ENCODE data around the gene KCNG2. TPM values are rescaled to one million over a fixed set of nuclear protein-coding genes. Genes with fewer than 3 reads are reported as not detected.

Gene KCNG2
- total and polyA plus RNA-seq, 2 donors (not counting 1 experiment from before 2014, with no cell fraction given), result not detected

GRCh38 chr18:79948719-79949411 lies 151.1 kb downstream of the KCNG2 start:
- Histone ChIP-seq H3K9ac (ENCODE audit: low read length) (peak overlapping the region; percentile 83), H3K4me1 (ENCODE audit: control insufficient read depth in 2 of 2, insufficient read depth in 2 of 2, low read length in 2 of 2) (peaks cover 27 to 54% of the 10 kb centered on the region in 2 donors), H2AFZ (ENCODE audit: insufficient read depth, low read depth, low read length, poor library complexity, severe bottlenecking) (no peak overlapping the region), H3K4me3 (ENCODE audit: control extremely low read depth in 1 of 5, extremely low read depth in 1 of 5, insufficient read depth in 1 of 5, low read depth in 2 of 5, low read length in 4 of 5) (peak overlapping the region in 1 of 5 experiments; percentile 70), H3K9me3 (ENCODE audit: control extremely low read depth in 1 of 3, control insufficient read depth in 2 of 3, insufficient read depth in 1 of 3, low read length in 2 of 3) (no peaks in the 10 kb centered on the region), H3K27ac (ENCODE audit: low read length in 2 of 2) (peak overlapping the region in 1 of 2 donors; percentile 83), H4K20me1 (ENCODE audit: control insufficient read depth, insufficient read depth, low read length, poor library complexity, severe bottlenecking) (peaks cover 60% of the 10 kb centered on the region), H3K27me3 (replicated peaks in 1 of 4; ENCODE audit: control extremely low read depth in 1 of 4, control insufficient read depth in 3 of 4, insufficient read depth in 4 of 4, low read length in 3 of 4) (no peaks in the 10 kb centered on the region), H3K79me2 (ENCODE audit: control insufficient read depth, insufficient read depth, low read length) (peaks cover 73% of the 10 kb centered on the region), H3K4me2 (replicated peaks; ENCODE audit: low read depth, low read length, poor library complexity, severe bottlenecking) (peak overlapping the region; percentile 100), H3K36me3 (replicated peaks in 1 of 2; ENCODE audit: control extremely low read depth in 1 of 2, control insufficient read depth in 1 of 2, extremely low read depth in 1 of 2, insufficient read depth in 2 of 2, low read length in 1 of 2) (peaks cover 0 to 21% of the 10 kb centered on the region in 2 experiments)
- no peak for TF ChIP-seq CTCF (IDR thresholded peaks at IDR 0.05)
- no peak for TF ChIP-seq EZH2 (IDR thresholded peaks at IDR 0.05; ENCODE audit: borderline replicate concordance, insufficient read depth, low read depth, low read length, poor library complexity, severe bottlenecking)
- H3K9me3 Mint-ChIP-seq (ENCODE audit: insufficient read depth), result no peaks in the 10 kb centered on the region
- no peaks in the 10 kb centered on the region for H3K27me3 Mint-ChIP-seq
- ChIA-PET CTCF (no interaction called here), POLR2A (no interaction called here)
- 91% methylated on average over 18 of the region's 23 CpGs for whole genome bisulfite sequencing (ENCODE audit: insufficient coverage)
- H3K27ac Mint-ChIP-seq, result peak overlapping the region; percentile 84
- intact Hi-C loops (cut with micrococcal nuclease), result no loop called here
- no peak for DNase-seq
- peak overlapping the region; percentile 92 for H3K4me3 Mint-ChIP-seq
- H3K4me1 Mint-ChIP-seq, result peaks cover 57% of the 10 kb centered on the region
- ATAC-seq (ENCODE audit: low read depth), result no peak

Other genes with a start within 250 kb of the KCNG2 start
- gene CTDP1, start 118.1 kb upstream of the KCNG2 start, total RNA-seq, result 33.3 and 37.4 TPM in 2 replicates
- 12.7 and 14.3 TPM in 2 replicates for gene CTDP1, start 118.1 kb upstream of the KCNG2 start, polyA plus RNA-seq
- gene SLC66A2, start 153.7 kb downstream of the KCNG2 start, total RNA-seq, result 44.4 and 45.6 TPM in 2 replicates
- gene SLC66A2, start 153.7 kb downstream of the KCNG2 start, polyA plus RNA-seq, result 45.1 and 51.9 TPM in 2 replicates
- gene HSBP1L1, start 166.7 kb downstream of the KCNG2 start, total RNA-seq, result 4.8 and 7.2 TPM in 2 replicates
- gene HSBP1L1, start 166.7 kb downstream of the KCNG2 start, polyA plus RNA-seq, result 3.7 and 4.6 TPM in 2 replicates
- 63.9 and 67.8 TPM in 2 replicates for gene TXNL4A, start 190.6 kb downstream of the KCNG2 start, total RNA-seq
- gene TXNL4A, start 190.6 kb downstream of the KCNG2 start, polyA plus RNA-seq, result 38.9 and 49.7 TPM in 2 replicates
- gene RBFA, start 236.5 kb downstream of the KCNG2 start, total RNA-seq, result 24.2 TPM in 2 replicates
- 22.0 and 34.0 TPM in 2 replicates for gene RBFA, start 236.5 kb downstream of the KCNG2 start, polyA plus RNA-seq